Neural progenitor cell (in vitro differentiated cells): ENCODE measurements around the gene DCP2.

Source experiments
- EZH2 ChIP-seq: fragments of 200-600 bp; sonication (generic); IDR thresholded peaks from 2 replicates; pipeline ENCODE4 v1.6.1; 2017; ENCODE audit warnings: antibody characterized with exemption, mild to moderate bottlenecking, moderate library complexity
- TF ChIP-seq, protein P1 (sequence below): fragments of 200-600 bp; sonication (generic); IDR thresholded peaks from 2 replicates; pipeline ENCODE4 v1.5.1; 2017; ENCODE audit warnings: antibody characterized with exemption, mild to moderate bottlenecking

DNA sequence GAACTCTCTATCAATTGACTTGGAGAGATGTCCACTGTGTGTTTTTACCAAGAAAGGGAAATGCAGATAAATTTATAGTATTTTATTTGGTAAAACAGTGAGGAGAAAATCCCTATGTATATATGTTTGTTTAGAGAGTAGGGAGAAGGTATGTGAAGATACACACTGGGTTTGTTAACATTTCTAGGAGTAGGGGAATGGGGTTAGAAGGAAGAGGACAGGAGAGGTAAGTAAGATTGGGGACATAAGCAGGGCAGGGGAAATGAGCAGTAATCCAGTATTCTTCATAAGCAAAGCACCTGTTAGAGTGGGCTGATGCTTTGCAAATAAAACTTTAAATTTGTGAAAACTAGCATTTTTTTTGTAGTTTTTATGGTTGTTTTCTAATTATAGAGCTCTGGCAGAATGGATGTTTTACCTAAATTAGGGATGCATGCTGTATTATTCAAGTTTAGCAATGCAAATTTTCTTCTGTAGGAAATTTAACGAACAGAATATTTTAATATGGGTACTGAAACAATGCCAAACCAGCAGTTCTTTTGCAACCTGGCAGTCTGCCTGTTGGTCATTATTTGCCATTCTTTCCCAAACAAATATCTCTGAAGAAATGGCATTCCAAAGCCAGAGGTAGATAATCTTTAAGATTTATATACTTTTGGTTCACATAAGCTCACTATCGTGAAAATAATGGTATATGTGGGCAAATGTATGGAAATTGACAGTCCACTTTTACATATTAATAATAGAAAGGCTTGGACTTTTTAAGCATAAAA is 19.4 kb upstream of the DCP2 start:
- TF ChIP-seq, protein P1, sequence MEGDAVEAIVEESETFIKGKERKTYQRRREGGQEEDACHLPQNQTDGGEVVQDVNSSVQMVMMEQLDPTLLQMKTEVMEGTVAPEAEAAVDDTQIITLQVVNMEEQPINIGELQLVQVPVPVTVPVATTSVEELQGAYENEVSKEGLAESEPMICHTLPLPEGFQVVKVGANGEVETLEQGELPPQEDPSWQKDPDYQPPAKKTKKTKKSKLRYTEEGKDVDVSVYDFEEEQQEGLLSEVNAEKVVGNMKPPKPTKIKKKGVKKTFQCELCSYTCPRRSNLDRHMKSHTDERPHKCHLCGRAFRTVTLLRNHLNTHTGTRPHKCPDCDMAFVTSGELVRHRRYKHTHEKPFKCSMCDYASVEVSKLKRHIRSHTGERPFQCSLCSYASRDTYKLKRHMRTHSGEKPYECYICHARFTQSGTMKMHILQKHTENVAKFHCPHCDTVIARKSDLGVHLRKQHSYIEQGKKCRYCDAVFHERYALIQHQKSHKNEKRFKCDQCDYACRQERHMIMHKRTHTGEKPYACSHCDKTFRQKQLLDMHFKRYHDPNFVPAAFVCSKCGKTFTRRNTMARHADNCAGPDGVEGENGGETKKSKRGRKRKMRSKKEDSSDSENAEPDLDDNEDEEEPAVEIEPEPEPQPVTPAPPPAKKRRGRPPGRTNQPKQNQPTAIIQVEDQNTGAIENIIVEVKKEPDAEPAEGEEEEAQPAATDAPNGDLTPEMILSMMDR: no peak
- TF ChIP-seq EZH2: no peak
